ENCODE data around the gene RTP1. TPM values are rescaled to one million over a fixed set of nuclear protein-coding genes. Genes with fewer than 3 reads are reported as not detected.

RTP1 gene
- total RNA-seq, 2 donors from 2014 or later: 0.88 TPM; not detected in 1

GRCh38 chr3:187228740-187229139 lies 31.5 kb downstream of the RTP1 start:
- DNase-seq: no peak
- 80 to 89% methylated on average over 1 to 2 of the region's 2 CpGs for WGBS, 2 experiments (ENCODE audit: insufficient coverage in 1 of 2, insufficient read length in 1 of 2)
- Histone ChIP-seq H3K27ac (ENCODE audit: low read depth, low read length) (no peak overlapping the region), H3K36me3 (ENCODE audit: control insufficient read depth, insufficient read depth, low read length) (no peaks in the 10 kb centered on the region), H3K9me3 (ENCODE audit: control insufficient read depth, low read length) (no peaks in the 10 kb centered on the region), H3K9ac (ENCODE audit: extremely low read depth, low read length, poor library complexity, severe bottlenecking) (no peak overlapping the region), H3K4me1 (ENCODE audit: control insufficient read depth, insufficient read depth, low read length) (no peaks in the 10 kb centered on the region), H3K4me3 (ENCODE audit: low read length) (no peak overlapping the region), H3K27me3 (ENCODE audit: control insufficient read depth, insufficient read depth, low read length, poor library complexity, severe bottlenecking) (peaks cover 6% of the 10 kb centered on the region)
- TF ChIP-seq CTCF (conservative IDR thresholded peaks at IDR 0.05): no peak
- no peaks in the 10 kb centered on the region for H3K9me3 Mint-ChIP-seq
- no peak overlapping the region for H3K4me3 Mint-ChIP-seq
- no peaks in the 10 kb centered on the region for H3K4me1 Mint-ChIP-seq
- no peaks in the 10 kb centered on the region for H3K36me3 Mint-ChIP-seq (ENCODE audit: low read depth)
- no peak overlapping the region for H3K27ac Mint-ChIP-seq
- H3K27me3 Mint-ChIP-seq (ENCODE audit: insufficient read depth): peaks cover 4% of the 10 kb centered on the region

GRCh38 chr3:187230011-187230410 lies 32.7 kb downstream of the RTP1 start:
- no peak for DNase-seq
- WGBS, 2 experiments (ENCODE audit: insufficient coverage in 1 of 2, insufficient read length in 1 of 2): 88% methylated on average over 1 of the region's 1 CpG; no CpG with 5 or more reads in 1 of the 2 experiments
- no peak overlapping the region for H3K4me3 ChIP-seq (ENCODE audit: low read length)
- no peaks in the 10 kb centered on the region for H3K9me3 Mint-ChIP-seq
- H3K4me1 Mint-ChIP-seq: no peaks in the 10 kb centered on the region
- H3K36me3 ChIP-seq (ENCODE audit: control insufficient read depth, insufficient read depth, low read length): no peaks in the 10 kb centered on the region
- TF ChIP-seq CTCF (conservative IDR thresholded peaks at IDR 0.05): no peak
- no peaks in the 10 kb centered on the region for H3K36me3 Mint-ChIP-seq (ENCODE audit: low read depth)
- H3K27me3 Mint-ChIP-seq (ENCODE audit: insufficient read depth): peaks cover 4% of the 10 kb centered on the region
- H3K4me1 ChIP-seq (ENCODE audit: control insufficient read depth, insufficient read depth, low read length): no peaks in the 10 kb centered on the region
- H3K9me3 ChIP-seq (ENCODE audit: control insufficient read depth, low read length): no peaks in the 10 kb centered on the region
- H3K27me3 ChIP-seq (ENCODE audit: control insufficient read depth, insufficient read depth, low read length, poor library complexity, severe bottlenecking): peaks cover 6% of the 10 kb centered on the region
- H3K4me3 Mint-ChIP-seq: no peak overlapping the region
- H3K27ac Mint-ChIP-seq: no peak overlapping the region
- H3K9ac ChIP-seq (ENCODE audit: extremely low read depth, low read length, poor library complexity, severe bottlenecking): no peak overlapping the region
- H3K27ac ChIP-seq (ENCODE audit: low read depth, low read length): no peak overlapping the region

- TF ChIP-seq CTCF (conservative IDR thresholded peaks at IDR 0.05): no peak
- Histone ChIP-seq H3K36me3 (ENCODE audit: control insufficient read depth, insufficient read depth, low read length) (no peaks in the 10 kb centered on the region), H3K4me3 (ENCODE audit: low read length) (no peak overlapping the region), H3K27ac (ENCODE audit: low read depth, low read length) (no peak overlapping the region), H3K27me3 (ENCODE audit: control insufficient read depth, insufficient read depth, low read length, poor library complexity, severe bottlenecking) (no peaks in the 10 kb centered on the region), H3K4me1 (ENCODE audit: control insufficient read depth, insufficient read depth, low read length) (no peaks in the 10 kb centered on the region), H3K9ac (ENCODE audit: extremely low read depth, low read length, poor library complexity, severe bottlenecking) (no peak overlapping the region), H3K9me3 (ENCODE audit: control insufficient read depth, low read length) (peaks cover 5% of the 10 kb centered on the region)
- H3K9me3 Mint-ChIP-seq: no peaks in the 10 kb centered on the region
- H3K36me3 Mint-ChIP-seq (ENCODE audit: low read depth): no peaks in the 10 kb centered on the region
- 80 to 91% methylated on average over 1 of the region's 1 CpG for WGBS, 2 experiments (ENCODE audit: insufficient coverage in 1 of 2, insufficient read length in 1 of 2)
- DNase-seq: no peak
- H3K4me1 Mint-ChIP-seq: no peaks in the 10 kb centered on the region
- H3K4me3 Mint-ChIP-seq: no peak overlapping the region
- H3K27ac Mint-ChIP-seq: no peak overlapping the region
- peaks cover 2% of the 10 kb centered on the region for H3K27me3 Mint-ChIP-seq (ENCODE audit: insufficient read depth)
These were observed 39.7 kb downstream of the RTP1 start for GRCh38 chr3:187236962-187237361.

All from endodermal cell (in vitro differentiated cells).